Cardiac fibroblast (primary cell): Measurements from ENCODE around the gene SFRP2.

Source experiments
- DNase-seq, 2 donors: peaks; one replicate each; pipeline versions ENCODE4 v3.0.0 to v3.0.0-alpha.2; 2010; ENCODE audit warnings: low read depth in 2 of 2
- H3K4me3 ChIP-seq, 2 donors: replicated peaks in 1 of 2; 1 replicate in 1 of 2; 2 replicates in 1 of 2; pipeline ENCODE4 v1.5.1; 2011; ENCODE audit warnings: low read depth in 2 of 2, low read length in 2 of 2, mild to moderate bottlenecking in 2 of 2, moderate library complexity in 1 of 2
- CTCF ChIP-seq: IDR thresholded peaks from one replicate; pipeline ENCODE4 v1.5.1; 2011; ENCODE audit warnings: low read depth, mild to moderate bottlenecking, low read length, inconsistent platforms

The SFRP2 gene

GRCh38 chr4:153765894-153766293 lies 23.0 kb downstream of the SFRP2 start:
- no peak overlapping the region for H3K4me3 ChIP-seq
- TF ChIP-seq CTCF, result no peak
- no peak for DNase-seq

- no peak for TF ChIP-seq CTCF
- no peak overlapping the region for H3K4me3 ChIP-seq
- no peak for DNase-seq
Measured at GRCh38 chr4:153764601-153765368, 24.1 kb downstream of the SFRP2 start.

- peak; percentile 17 for TF ChIP-seq CTCF
- H3K4me3 ChIP-seq, result no peak overlapping the region
- DNase-seq, result peak in 1 of 2 donors; percentile 27
Measured at GRCh38 chr4:153763404-153763803, 25.5 kb downstream of the SFRP2 start.

- no peak for TF ChIP-seq CTCF
- peak within 1 kb of the TSS; percentile 34 to 48 for H3K4me3 ChIP-seq
- no peak for DNase-seq
Measured at GRCh38 chr4:153759407-153760316, 29.2 kb downstream of the SFRP2 start, which contains the start of gene RNF175. RNF175 (minus strand) TSS chr4:153760024; CDS start chr4:153759862, 162 bp downstream.

GRCh38 chr4:153758688-153759406 lies 30.0 kb downstream of the SFRP2 start:
- DNase-seq, result no peak
- TF ChIP-seq CTCF, result no peak
- H3K4me3 ChIP-seq, result peak overlapping the region; percentile 34 to 48

- no peak for TF ChIP-seq CTCF
- DNase-seq, result no peak
- H3K4me3 ChIP-seq, result no peak overlapping the region
Measured at GRCh38 chr4:153758136-153758535, 30.7 kb downstream of the SFRP2 start.
